HG03521 (cell line): ENCODE results near the gene RTN4RL2.

Experiments used
- ATAC-seq: cut with Tn5 transposase; IDR thresholded peaks from one replicate; pipeline ENCODE4 v1.9.1; 2021; ENCODE audit warnings: mild to moderate bottlenecking, moderate library complexity; ENCODE audit not compliant: unreplicated experiment

RTN4RL2 gene

DNA sequence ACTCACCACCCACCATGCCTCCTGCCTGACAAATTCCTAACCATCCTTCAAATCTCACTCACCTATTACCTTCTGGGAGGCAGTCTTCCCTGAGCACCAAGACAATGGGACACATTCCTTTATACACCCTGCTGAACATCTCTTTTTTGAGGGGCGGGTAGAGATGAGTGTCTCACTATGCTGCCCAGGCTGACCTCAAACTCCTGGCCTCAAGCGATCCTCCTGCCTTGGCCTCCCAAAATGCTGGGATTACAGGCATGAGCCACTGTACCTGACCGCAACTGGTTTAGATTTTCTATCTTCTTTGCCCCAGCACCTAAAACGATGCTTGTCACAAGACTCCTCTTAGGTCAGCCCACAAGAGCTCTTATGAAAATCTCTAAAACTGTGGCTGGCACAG, 63.1 kb downstream of the RTN4RL2 start:
- no peak for ATAC-seq
